PC-3 (cell line): ENCODE results near the gene KHDRBS2. TPM values are rescaled to one million over a fixed set of nuclear protein-coding genes. Genes with fewer than 3 reads are reported as not detected.

Source experiments
- ATAC-seq: fragments of 200-7000 bp; cut with Tn5 transposase; 2 replicates; pipeline ENCODE4 v1.9.1; 2020; ENCODE audit warnings: mild to moderate bottlenecking, moderate library complexity
- BruUV-seq: library from RNA; stranded (reverse); fragments of 400-500 nt; replicated peaks from 2 replicates; lab custom pipeline; 2021; lab: Mats Ljungman, UMichigan
- CTCF ChIA-PET: fragments of 300-600 bp; sonication (Branson Sonifier 250); formaldehyde crosslinking; loops from one replicate; lab custom pipeline; 2022; ENCODE audit warnings: antibody characterized with exemption; lab: Charles Lee
- POLR2A ChIA-PET: fragments of 300-600 bp; sonication (Branson Sonifier 250); formaldehyde crosslinking; loops from one replicate; lab custom pipeline; 2022; ENCODE audit warnings: antibody characterized with exemption; ENCODE audit not compliant: unreplicated experiment; lab: Charles Lee
- DNase-seq: peaks from one replicate; pipeline ENCODE4 v3.0.0-alpha.2; 2015
- H2AFZ ChIP-seq: fragments of 300-600 bp; sonication (generic); 2 replicates; pipeline ENCODE4 v1.6.0; 2016; ENCODE audit warnings: antibody characterized with exemption, low read length
- H3F3A ChIP-seq: fragments of 300-600 bp; sonication (generic); one replicate; pipeline ENCODE4 v1.6.0; 2017; ENCODE audit warnings: antibody characterized with exemption, low read length, control low read depth, mild to moderate bottlenecking; ENCODE audit not compliant: unreplicated experiment
- H3K27ac ChIP-seq: fragments of 300-600 bp; sonication (generic); 2 replicates; pipeline ENCODE4 v1.5.1; 2016; ENCODE audit warnings: mild to moderate bottlenecking, low read length
- H3K27me3 ChIP-seq: fragments of 300-600 bp; sonication (generic); 2 replicates; pipeline ENCODE4 v1.6.1; 2016; ENCODE audit warnings: low read length, mixed read lengths
- H3K36me3 ChIP-seq: fragments of 300-600 bp; sonication (generic); 2 replicates; pipeline ENCODE4 v1.6.1; 2016; ENCODE audit warnings: low read depth, mixed run types, low read length, mixed read lengths
- H3K4me1 ChIP-seq: fragments of 300-600 bp; sonication (generic); 2 replicates; pipeline ENCODE4 v1.5.1; 2016; ENCODE audit warnings: low read length; ENCODE audit not compliant: insufficient read depth
- H3K4me2 ChIP-seq: fragments of 300-600 bp; sonication (generic); 2 replicates; pipeline ENCODE4 v1.6.0; 2016; ENCODE audit warnings: low read length
- H3K4me3 ChIP-seq: fragments of 300-600 bp; sonication (generic); 2 replicates; pipeline ENCODE4 v1.5.1; 2016; ENCODE audit warnings: mild to moderate bottlenecking, low read length, mixed read lengths
- H3K79me2 ChIP-seq: fragments of 300-600 bp; sonication (generic); 2 replicates; pipeline ENCODE4 v1.6.1; 2017; ENCODE audit warnings: low read length, mixed read lengths
- H3K9ac ChIP-seq: fragments of 300-600 bp; sonication (generic); 2 replicates; pipeline ENCODE4 v1.6.0; 2016; ENCODE audit warnings: mild to moderate bottlenecking, low read length
- H3K9me2 ChIP-seq: fragments of 300-600 bp; sonication (generic); replicated peaks from 2 replicates; pipeline ENCODE4 v1.6.1; 2016; ENCODE audit warnings: mixed run types, low read length, mixed read lengths
- H3K9me3 ChIP-seq: fragments of 300-600 bp; sonication (generic); 2 replicates; pipeline ENCODE4 v1.6.1; 2016; ENCODE audit warnings: low read length, mixed read lengths
- H4K20me1 ChIP-seq: fragments of 300-600 bp; sonication (generic); 2 replicates; pipeline ENCODE4 v1.6.1; 2016; ENCODE audit warnings: low read length, mixed read lengths
- EZH2 ChIP-seq: fragments of 300-600 bp; sonication (generic); IDR thresholded peaks from one replicate; pipeline ENCODE4 v1.6.1; 2017; ENCODE audit warnings: antibody characterized with exemption, mild to moderate bottlenecking, low read length; ENCODE audit not compliant: unreplicated experiment
- EZH2phosphoT487 ChIP-seq: fragments of 300-600 bp; sonication (generic); IDR thresholded peaks from 2 replicates; pipeline ENCODE4 v1.6.1; 2018; ENCODE audit warnings: mild to moderate bottlenecking, antibody characterized with exemption, low read length, borderline replicate concordance
- intact Hi-C: fragments of 100-400 bp; cut with micrococcal nuclease; formaldehyde crosslinking; loops from 2 replicates; pipeline ENCODE4 v1.9.0; 2023
- total RNA-seq: library from RNA; depleted of rRNA; stranded (reverse); fragments of >200 nt; gene quantifications from 2 replicates; pipeline ENCODE4 v1.2.3, GENCODE V29; 2014
- TF ChIP-seq, protein P1 (sequence below): fragments of 300-600 bp; sonication (generic); conservative IDR thresholded peaks from 2 replicates; pipeline ENCODE4 v1.5.1; 2017; ENCODE audit warnings: antibody characterized with exemption, low read depth, mild to moderate bottlenecking, low read length

The KHDRBS2 gene
- total RNA-seq, 1 experiment from 2014 or later: not detected

DNA sequence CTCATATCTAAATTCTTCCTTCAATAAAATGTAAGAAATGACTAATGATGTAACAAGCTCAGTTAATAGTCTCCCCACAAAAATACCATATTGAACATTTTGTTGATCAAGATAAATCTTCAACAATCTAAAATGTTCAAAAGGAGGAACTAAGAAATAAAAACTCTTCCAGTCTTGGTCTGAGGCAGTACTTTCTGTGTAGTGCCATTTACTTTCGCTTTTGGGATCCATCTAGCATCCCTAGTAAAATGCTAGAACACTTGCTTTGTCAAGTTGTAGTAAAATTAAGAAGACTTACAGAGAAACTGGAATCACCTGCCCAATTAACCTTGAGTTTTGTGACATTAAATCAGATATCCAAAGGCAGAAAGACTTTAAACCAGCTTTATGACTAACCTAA lies 246.4 kb downstream of the KHDRBS2 start:
- ATAC-seq (no peak), DNase-seq (no peak)
- no peaks in the 10 kb centered on the region for H3K9me3 ChIP-seq
- H2AFZ ChIP-seq: no peak overlapping the region
- no peak overlapping the region for H3K27ac ChIP-seq
- ChIA-PET CTCF (no interaction called here), POLR2A (no interaction called here)
- intact Hi-C loops: no loop called here
- H3K79me2 ChIP-seq: no peaks in the 10 kb centered on the region
- H3K9me2 ChIP-seq: no peaks in the 10 kb centered on the region
- no peaks in the 10 kb centered on the region for H3K36me3 ChIP-seq
- H3F3A ChIP-seq: no peaks in the 10 kb centered on the region
- no peaks in the 10 kb centered on the region for H3K27me3 ChIP-seq
- no peak overlapping the region for H3K9ac ChIP-seq
- no peaks in the 10 kb centered on the region for H3K4me1 ChIP-seq
- no peaks in the 10 kb centered on the region for H4K20me1 ChIP-seq
- TF ChIP-seq, protein P1, sequence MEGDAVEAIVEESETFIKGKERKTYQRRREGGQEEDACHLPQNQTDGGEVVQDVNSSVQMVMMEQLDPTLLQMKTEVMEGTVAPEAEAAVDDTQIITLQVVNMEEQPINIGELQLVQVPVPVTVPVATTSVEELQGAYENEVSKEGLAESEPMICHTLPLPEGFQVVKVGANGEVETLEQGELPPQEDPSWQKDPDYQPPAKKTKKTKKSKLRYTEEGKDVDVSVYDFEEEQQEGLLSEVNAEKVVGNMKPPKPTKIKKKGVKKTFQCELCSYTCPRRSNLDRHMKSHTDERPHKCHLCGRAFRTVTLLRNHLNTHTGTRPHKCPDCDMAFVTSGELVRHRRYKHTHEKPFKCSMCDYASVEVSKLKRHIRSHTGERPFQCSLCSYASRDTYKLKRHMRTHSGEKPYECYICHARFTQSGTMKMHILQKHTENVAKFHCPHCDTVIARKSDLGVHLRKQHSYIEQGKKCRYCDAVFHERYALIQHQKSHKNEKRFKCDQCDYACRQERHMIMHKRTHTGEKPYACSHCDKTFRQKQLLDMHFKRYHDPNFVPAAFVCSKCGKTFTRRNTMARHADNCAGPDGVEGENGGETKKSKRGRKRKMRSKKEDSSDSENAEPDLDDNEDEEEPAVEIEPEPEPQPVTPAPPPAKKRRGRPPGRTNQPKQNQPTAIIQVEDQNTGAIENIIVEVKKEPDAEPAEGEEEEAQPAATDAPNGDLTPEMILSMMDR: no peak
- no peak for TF ChIP-seq EZH2
- TF ChIP-seq EZH2phosphoT487: no peak
- H3K4me2 ChIP-seq: peak overlapping the region; percentile 15
- H3K4me3 ChIP-seq: no peak overlapping the region
- BruUV-seq: no TSS peak

DNA sequence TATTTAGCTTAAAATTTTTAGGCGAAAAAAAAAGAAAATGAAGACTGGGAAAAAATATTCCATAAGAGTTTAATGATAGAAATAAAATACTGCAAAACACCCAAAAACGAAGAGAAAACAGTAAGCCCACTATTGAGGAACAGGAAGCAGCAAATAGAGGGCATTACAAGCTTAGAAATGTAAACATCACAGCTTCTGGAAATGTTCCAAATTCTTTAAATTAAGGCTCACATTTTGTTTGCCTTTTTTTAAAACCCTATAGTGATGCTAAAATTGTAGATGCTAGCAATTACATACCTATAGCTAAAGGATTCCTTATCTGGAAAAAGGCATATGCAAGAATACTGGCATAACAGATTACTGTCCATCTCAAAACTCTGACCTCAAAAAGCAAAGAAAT lies 248.6 kb downstream of the KHDRBS2 start:
- TF ChIP-seq EZH2phosphoT487 (no peak), EZH2 (no peak)
- TF ChIP-seq, protein P1: no peak
- H3K4me1 ChIP-seq: no peaks in the 10 kb centered on the region
- no peaks in the 10 kb centered on the region for H3F3A ChIP-seq
- no peaks in the 10 kb centered on the region for H3K9me3 ChIP-seq
- CTCF ChIA-PET: no interaction called here
- no peak for ATAC-seq
- H3K27me3 ChIP-seq: no peaks in the 10 kb centered on the region
- H4K20me1 ChIP-seq: no peaks in the 10 kb centered on the region
- H3K4me2 ChIP-seq: no peak overlapping the region
- no peaks in the 10 kb centered on the region for H3K36me3 ChIP-seq
- no peak overlapping the region for H3K9ac ChIP-seq
- no TSS peak for BruUV-seq
- no peak overlapping the region for H3K27ac ChIP-seq
- no peaks in the 10 kb centered on the region for H3K79me2 ChIP-seq
- intact Hi-C loops: no loop called here
- POLR2A ChIA-PET: no interaction called here
- H2AFZ ChIP-seq: no peak overlapping the region
- no peak for DNase-seq
- no peaks in the 10 kb centered on the region for H3K9me2 ChIP-seq
- H3K4me3 ChIP-seq: no peak overlapping the region

DNA sequence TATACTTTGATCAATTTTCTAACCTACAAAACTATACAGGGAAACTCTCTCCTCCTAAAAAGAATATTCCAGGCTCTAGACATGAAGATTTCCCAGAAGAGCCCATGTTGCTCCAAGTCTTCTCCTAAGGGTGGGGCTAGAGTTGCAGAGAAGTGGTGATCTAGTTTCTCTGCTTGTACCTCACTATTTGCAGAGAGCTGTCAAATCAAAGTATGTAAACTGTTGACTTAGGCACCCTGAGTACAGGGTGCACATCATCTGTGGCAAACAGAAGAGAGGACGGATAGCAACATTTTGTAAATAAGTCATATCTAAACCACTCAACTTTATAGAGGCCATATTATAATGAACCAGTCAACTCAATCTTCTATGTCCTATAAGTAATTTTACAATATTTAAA lies 250.1 kb downstream of the KHDRBS2 start:
- no peak overlapping the region for H3K27ac ChIP-seq
- no peak overlapping the region for H3K9ac ChIP-seq
- CTCF ChIA-PET: no interaction called here
- H3F3A ChIP-seq: no peaks in the 10 kb centered on the region
- ATAC-seq (no peak), DNase-seq (no peak)
- POLR2A ChIA-PET: no interaction called here
- intact Hi-C loops: no loop called here
- no peak overlapping the region for H3K4me2 ChIP-seq
- no peaks in the 10 kb centered on the region for H4K20me1 ChIP-seq
- no peaks in the 10 kb centered on the region for H3K9me3 ChIP-seq
- TF ChIP-seq EZH2phosphoT487: no peak
- no peak for TF ChIP-seq EZH2
- TF ChIP-seq, protein P1: no peak
- H3K4me3 ChIP-seq: no peak overlapping the region
- H3K9me2 ChIP-seq: no peaks in the 10 kb centered on the region
- no peaks in the 10 kb centered on the region for H3K27me3 ChIP-seq
- H3K79me2 ChIP-seq: no peaks in the 10 kb centered on the region
- BruUV-seq: no TSS peak
- no peak overlapping the region for H2AFZ ChIP-seq
- H3K4me1 ChIP-seq: no peaks in the 10 kb centered on the region
- H3K36me3 ChIP-seq: no peaks in the 10 kb centered on the region
